ENCODE data around the gene GDI2.

GRCh38 chr10:5783300-5783699 lies 29.9 kb downstream of the GDI2 start:
- TF ChIP-seq POLR2A (IDR thresholded peaks at IDR 0.05; ENCODE audit: low read depth), result no peak
- TF ChIP-seq, protein P1, sequence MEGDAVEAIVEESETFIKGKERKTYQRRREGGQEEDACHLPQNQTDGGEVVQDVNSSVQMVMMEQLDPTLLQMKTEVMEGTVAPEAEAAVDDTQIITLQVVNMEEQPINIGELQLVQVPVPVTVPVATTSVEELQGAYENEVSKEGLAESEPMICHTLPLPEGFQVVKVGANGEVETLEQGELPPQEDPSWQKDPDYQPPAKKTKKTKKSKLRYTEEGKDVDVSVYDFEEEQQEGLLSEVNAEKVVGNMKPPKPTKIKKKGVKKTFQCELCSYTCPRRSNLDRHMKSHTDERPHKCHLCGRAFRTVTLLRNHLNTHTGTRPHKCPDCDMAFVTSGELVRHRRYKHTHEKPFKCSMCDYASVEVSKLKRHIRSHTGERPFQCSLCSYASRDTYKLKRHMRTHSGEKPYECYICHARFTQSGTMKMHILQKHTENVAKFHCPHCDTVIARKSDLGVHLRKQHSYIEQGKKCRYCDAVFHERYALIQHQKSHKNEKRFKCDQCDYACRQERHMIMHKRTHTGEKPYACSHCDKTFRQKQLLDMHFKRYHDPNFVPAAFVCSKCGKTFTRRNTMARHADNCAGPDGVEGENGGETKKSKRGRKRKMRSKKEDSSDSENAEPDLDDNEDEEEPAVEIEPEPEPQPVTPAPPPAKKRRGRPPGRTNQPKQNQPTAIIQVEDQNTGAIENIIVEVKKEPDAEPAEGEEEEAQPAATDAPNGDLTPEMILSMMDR (IDR thresholded peaks at IDR 0.05), result no peak
- no peak for TF ChIP-seq POLR2AphosphoS5 (IDR thresholded peaks at IDR 0.05)
- TF ChIP-seq EP300 (IDR thresholded peaks at IDR 0.05), result no peak

Data from esophagus muscularis mucosa (tissue), 4 donors.